HG03108 (cell line): ENCODE results near the gene FAM9C.
A peak's percentile ranks its signal among the peaks of the same experiment; 100 is the strongest.
"Not testable (repeated sequence)": the region's sequence is repeated elsewhere in the genome, so short reads cannot be mapped to it uniquely, and the experiment has no call there.

Experiments
- ATAC-seq: cut with Tn5 transposase; IDR thresholded peaks from one replicate; pipeline ENCODE4 v1.9.1; 2021; ENCODE audit warnings: moderate library complexity; ENCODE audit not compliant: unreplicated experiment

Gene FAM9C

DNA sequence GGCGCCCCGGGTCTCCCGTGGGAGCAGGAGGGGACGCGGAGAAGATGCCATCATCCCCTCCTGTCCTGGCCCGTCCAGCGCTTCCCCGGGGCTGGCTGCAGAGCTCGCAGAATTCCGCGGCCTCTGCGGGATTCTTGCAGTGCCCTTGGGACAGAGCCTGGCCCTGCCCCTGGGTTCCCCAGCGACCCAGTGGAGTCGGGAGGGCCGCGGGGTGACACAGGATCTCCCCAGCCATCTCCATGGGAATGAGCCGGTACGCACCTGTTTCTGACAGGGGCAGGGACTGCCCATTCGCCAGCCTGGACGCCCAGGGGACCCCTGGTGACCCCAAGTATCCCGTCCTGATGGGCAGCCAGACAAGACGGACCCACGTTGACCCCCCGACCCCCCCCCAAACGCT lies 482 bp downstream of the FAM9C start:
- ATAC-seq, result no peak

DNA sequence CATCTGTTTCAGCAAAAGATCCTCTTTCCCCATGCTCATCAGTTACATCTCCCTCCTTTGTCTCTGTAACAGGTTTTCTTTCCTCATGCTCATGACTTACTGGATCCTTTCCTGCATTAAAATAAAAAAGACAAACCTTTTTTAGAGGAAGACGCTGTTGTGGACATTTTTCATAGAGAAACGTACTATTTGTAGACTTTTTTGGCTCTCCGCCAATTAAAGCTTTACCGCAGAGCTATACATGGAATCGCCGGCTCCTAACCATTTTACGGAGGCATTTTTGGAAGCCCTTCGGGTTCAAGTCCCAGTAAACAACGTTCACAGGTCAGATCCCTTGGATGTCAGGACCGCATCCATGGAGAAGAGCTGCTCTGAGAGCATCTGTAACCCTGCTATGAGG lies 1.3 kb downstream of the FAM9C start:
- no peak for ATAC-seq

DNA sequence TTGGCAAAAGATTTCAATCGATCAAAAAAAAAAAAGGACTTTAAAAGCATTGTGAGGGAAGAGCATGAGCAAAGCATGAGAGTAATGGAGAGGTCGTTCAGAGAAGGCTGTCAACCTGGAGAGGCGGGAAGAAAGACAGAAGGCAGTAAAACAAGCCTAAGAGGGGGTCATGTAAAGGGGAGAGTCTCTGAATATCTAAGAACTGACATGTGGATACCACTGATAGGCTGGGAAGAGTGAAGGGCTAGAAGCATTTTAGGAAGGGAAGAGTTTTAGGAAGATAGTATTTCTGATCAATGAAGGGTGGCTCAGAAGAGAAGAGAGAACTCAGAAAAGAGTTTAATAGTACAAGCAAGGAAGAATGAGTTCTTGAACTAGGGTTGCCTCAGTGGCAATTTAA lies 7.5 kb downstream of the FAM9C start:
- ATAC-seq, result no peak

DNA sequence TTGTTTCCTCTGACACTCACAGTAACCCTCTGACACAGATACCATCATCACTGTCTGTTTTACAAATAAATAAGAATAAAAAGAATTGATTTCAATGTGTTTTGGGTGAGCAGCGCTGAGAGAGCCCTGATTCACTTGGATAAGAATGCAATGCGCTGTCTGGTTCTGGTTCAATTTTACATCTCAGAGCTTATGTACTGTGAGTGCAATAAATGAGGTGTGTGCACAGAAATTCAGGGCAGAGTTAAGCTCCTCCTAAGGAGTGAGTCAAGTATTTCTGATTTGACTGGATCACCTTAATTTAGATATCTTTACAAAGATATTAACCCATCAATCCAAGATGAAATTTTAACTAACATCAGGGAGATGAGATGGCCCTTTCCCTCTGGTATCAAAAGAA lies 11.2 kb downstream of the FAM9C start:
- no peak for ATAC-seq

DNA sequence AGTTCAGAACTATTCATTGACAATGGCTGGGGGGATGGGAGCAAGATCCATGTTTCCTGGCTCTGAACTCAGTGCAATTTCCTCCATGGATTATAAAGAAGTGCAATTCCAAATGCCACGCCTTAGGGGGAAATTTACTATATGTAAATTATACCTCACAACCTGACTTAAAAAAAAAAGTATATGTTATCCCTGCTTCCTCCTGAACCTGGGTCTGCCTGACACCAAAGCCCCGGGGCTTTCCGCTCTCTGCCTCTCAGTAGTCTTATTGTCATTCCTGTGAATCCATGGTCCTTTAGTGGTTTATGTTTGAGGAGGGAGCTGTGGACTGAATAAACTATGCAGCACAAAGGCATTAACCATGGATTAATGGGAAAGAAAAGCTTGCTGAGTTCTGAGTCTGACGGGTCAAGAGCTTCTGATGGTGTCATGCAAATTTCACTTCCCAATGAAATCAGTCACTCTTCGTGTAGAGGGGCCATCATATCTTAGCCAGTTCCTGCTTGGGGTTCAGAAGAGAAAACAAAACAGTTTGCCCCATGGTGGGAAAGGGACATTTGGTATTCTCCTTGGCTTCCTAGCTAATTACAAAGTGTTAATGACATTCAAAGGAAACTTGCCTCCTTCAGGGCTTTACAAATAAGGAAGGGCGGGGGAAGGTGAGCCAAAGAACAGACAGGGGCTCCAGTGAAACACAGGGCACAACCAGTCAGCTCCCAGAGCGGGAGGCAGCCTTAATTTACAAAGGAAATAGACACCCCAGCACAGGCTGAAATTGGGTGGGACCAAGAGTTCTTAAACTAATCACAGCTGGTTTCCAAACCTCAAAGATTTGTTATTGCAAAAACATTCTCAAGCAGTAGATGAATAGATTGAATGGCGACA lies 14.3 kb downstream of the FAM9C start:
- no peak for ATAC-seq

DNA sequence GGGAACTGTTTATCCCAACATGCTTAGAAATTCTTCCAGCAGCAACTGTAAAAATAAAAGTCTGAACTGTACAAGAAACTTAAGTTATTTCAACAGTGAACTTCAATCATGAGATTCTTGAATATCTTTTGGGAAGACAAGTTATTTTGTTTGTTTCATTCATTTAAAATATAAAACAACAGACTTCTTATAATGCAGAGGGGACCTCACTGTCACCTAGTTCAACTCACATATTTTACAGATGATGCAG lies 14.9 kb downstream of the FAM9C start:
- no peak for ATAC-seq

DNA sequence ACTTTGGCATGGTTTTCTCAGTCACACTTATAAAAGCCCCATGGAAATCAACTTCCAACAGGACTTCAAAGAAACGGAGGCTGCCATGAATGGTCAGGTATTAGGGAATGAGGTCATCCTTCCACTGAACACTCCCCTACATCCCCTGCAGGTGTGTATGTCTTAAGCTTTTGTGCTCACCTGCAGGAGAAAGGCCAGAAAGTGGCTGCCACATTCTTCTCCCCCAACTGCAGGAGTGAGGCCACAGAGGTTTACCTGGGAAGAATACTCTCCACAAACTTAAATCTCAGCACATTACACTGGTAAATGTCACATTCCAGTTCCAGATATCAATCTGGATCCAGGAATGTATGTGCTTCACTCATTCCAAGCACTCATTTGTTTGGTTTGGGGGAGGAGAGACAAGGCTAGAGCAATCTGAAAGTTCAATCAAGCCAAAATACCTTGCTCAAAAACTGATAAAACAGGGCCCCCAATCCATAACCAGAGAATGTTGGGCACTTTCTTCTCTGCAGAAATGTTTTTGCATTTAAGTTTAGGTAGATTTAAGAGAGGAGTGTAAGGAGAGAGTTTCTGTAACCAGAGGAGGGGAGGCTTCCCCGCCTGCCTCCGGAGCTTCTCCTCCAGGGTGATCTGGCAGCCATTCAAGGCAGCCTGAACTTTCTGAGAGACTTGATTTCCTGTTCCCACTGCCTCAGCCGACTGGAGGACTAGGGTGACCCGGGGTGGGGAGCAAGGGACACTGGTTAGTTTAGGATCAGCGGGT lies 15.4 kb downstream of the FAM9C start:
- ATAC-seq, result no peak

DNA sequence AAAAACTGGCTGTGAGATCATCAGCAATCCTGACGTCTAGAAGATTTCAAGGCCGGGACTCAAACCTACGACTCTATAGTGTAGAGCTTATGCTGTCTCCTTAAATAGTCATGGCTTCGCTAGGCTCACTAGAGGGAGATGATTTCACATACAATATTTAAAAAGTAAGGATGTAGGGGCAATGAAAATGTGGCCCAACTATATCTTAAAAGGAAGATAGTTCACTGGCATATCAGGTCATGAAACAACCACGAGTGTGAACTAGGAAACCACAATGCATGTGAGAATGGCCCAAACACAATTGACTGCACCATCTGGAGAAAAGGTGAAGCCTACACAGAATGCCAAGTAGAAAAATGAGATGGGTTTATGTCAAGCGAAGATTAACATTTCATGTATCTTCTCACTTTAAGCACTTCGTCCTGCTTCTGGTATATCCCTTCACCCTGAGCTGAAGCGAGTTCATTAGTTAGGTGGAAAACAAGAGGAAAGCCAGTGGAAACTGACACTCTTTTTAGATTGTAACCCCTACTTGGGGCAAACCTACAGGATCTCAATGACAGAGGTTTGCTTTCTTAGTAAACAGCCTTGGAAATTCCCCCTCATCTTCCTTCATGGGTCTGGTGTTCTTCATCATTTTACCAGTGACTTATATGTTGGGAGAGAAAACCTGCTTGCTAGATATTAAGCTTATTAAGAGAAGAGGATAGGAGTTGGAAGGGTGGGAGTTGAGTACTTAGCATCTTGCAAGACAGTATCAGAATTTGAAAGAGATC lies 17.4 kb downstream of the FAM9C start:
- ATAC-seq, result no peak

DNA sequence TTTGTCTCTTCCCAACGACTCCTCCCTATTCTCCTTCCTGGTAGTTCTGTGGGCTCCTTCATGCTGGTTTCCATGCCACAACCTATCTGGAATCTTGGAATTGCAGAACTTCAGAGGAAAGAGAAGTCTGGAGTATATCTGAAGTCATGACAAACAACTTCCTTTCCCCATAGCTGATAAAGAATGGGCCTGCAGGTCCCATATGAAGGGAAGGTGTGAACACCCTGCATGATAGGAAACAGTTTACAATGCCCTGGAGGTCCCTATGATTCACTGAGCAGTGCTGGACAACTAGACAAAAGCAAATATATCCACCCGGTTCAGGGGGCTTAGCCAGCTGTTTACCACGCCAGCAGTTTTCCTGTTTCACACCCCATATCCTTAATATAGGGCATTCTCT lies 19.4 kb downstream of the FAM9C start:
- no peak for ATAC-seq

DNA sequence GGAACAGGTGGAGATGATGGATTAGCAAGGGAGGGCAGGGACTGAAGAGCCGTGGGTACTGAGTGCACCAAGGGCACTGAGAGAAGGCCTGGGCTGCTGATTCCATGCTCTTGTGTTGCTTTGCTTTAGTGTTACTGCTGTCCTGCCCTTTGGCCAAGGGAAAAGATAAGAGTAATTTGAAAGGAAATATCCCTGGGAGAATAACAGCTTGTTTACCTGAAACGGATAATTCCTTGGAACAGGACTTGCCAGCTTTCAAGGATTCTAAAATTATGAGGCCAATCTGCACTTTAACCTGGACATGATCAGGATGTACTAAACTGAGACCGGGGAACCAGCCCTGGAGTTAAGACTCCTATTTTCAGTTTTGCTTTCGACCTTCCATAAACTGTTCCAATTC lies 20.4 kb downstream of the FAM9C start:
- no peak for ATAC-seq

DNA sequence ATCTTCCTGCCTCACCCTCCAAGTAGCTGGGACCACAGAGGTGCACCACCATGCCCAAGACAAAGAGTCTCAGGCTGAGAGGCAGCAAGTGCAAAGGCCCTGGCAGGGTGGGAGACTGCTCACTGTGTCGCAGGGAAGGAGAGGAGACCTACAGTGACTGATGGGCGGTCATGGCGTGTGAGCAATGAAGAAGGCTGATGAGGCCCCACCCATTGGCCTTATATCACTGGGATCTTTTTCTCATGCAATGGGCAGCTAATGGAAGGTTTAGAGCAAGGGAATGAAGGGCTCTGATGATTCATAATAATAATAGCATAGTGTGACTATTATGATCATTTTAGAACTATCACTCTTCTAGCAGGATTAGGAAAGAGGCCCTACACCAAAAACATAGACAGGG lies 20.9 kb downstream of the FAM9C start:
- ATAC-seq, result no peak

DNA sequence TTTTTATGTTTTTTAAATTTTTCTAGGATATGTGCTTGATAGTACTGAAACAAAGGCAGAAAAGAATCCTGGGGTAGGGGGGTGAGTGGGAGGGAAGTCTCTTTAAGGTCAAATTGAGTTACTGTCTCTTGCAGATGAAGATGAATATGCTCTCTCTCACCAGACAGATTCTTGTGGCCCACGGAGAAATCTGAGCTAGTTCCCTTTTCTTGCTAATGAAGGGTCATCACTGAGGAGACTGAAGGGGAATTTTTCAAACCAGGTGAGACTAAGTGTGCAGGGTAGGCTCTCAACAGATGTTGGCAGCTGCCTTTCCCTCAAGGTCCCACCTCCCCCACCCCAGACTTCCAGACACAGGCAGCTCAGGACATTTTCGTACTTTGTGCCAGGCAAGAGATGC lies 21.5 kb downstream of the FAM9C start:
- ATAC-seq, result peak; percentile 89

DNA sequence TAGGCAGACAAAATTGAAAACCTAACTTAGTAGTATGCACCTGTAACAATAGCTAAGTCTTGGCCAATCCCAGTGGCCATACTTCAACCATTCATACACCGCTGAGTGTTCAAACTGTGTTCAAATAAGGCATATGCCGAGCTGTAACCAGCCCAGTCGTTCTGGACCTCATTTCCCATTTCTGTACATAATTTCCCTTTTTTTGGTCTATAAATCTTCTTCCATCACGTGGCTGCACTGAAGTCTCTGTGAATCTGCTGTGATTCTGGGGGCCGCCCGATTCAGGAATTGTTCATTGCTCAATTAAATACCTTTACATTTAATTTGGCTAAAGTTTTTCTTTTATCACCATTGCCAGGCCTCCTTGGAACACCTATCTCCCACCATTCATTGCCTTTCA lies 27.7 kb downstream of the FAM9C start:
- ATAC-seq, result not testable (repeated sequence)

DNA sequence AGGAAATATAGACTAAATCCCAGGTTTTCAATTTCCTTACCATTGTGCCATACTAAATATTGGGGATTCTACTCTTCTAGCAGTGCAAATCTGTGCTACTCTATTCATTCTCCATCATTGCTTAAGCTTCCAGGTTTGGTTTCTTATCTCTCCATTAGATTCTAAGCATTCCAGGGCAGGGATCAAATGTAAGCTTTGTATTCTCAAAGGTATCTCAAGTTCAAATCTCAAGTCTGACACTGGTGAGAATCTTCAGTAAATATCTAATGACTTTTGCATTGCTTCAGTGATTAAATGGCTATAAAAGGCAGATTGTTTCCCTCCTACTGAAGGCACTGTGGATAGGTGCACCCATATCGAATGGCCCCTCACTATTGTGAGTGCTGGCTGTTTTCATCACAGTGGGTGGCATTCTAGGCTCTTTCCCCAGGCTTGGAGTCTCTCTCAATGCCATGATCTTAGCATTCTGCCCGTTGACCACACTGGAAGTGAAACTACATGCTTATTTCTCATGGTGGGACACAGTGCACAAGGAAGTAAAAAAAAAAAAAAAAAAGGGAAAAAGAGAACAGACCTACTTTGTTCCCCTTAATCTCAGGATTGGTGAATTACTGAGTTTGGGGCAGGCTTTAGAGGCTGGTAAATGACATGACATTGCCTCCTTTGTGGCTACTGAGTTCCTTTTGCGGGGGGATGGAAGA lies 28.7 kb downstream of the FAM9C start:
- no peak for ATAC-seq

DNA sequence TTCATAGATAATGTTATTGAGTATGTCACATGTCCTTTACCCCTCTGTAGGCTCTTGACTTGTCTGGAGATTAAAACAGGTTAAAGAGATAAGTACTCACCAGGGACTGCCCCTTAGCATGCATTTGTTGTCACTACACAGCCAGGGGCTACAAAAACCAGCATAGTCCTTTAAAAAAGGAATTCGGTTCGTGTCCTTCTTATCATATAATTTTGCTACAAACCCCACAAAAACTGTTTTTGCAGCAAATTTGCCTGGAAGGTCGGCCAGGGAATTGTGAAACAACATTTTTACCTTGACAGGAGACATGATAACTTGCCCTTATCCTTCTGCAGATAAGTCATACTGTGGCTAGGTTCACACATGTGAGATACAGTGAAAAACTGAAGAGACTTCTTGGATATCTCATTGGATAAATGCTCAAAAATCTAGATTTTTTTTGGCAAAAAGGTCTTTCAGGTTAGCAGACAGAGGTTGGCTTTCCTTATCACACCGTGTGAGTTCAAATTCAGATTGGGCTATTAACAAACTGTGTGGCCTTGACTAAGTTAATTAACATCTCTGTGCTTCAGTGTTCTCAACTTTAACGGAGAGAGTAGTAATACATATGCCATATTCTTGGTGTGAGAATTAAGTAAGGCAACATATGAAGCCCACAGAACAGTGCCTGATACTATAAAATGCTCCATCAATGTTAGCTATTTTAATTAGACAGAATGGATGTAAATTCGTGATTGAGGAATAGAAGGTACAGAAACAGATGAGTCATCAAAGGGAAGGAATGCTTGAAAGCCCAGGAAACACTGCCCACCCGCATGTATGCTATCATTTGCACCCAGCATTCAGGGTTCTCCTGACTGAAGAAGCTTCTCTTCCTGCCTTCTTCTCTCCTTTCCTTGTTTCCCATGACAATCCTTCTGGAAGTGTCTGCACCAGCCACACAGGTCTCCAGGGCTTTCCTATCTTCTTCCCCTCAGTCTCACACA lies 30.0 kb downstream of the FAM9C start:
- ATAC-seq, result peak; percentile 30

DNA sequence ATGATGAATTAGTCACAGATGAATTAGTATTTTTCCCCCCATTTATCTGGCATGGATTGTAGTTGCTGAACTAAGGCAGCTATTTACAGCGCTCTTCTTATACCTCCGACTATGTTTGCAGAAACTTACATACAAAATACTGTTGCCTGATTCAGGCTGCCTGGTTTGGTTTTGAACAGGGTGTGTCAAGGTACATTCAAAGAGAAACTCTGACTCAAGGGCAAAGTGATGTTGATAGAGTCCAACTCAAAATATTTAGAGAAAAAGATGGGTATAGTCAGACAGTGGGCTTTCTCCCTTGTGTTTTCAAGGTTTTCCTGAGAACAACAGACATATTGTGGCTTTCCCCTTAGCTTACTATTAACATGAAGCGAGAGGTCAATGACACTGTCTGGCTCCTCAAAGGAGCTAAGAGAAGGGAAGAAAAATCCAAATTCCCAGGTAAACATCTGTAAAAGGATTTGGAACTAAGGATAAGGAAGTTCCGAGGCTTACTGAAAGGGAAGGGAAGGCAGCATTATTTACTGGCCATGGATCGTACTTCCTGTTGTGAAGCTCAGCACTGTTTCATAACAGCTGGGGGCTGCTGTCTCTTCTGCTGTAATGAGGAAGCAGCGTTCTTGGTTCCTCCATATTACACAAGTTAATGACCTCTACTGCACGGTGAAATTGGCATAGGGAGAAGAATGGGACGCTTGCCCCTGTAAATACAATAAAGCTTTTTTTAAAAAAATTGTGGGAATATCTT lies 30.9 kb downstream of the FAM9C start:
- peak; percentile 80 for ATAC-seq

DNA sequence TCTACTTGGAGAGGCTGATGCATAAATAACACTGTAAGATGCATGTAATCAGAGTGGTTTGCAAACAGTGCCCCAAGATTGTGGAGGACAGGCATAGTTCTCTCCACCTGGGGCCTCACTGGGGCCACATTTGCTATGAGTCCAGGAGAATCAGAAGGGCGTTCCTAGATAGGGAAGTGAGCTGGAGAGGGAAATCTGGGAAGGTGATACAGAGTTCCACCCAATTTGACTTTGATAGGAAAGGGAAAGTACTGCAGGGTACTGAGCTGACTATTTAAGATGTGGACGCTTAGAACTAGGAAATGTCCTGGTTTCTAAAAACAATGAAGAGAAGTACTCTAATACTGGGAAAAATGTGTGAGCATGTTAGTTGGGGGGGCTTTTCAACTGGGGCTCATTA lies 33.9 kb downstream of the FAM9C start:
- ATAC-seq, result no peak

DNA sequence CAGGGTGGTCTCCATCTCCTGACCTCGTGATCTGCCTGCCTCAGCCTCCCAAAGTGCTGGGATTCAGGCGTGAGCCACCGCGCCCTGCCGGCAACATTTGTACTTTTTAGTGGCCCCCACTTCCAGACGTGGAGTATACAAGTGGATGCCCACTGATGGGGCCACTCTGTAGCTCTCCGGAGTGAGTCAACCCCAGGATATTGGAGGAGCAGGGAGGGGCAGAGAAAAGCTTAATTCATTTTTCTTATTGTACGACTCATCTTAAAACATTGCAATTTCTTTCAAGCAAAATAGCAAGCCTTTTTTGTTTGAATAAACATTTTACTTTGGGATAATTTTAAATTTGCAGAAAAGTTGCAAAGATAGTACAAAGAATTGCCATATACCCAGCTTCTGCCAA lies 34.6 kb downstream of the FAM9C start:
- ATAC-seq, result no peak

DNA sequence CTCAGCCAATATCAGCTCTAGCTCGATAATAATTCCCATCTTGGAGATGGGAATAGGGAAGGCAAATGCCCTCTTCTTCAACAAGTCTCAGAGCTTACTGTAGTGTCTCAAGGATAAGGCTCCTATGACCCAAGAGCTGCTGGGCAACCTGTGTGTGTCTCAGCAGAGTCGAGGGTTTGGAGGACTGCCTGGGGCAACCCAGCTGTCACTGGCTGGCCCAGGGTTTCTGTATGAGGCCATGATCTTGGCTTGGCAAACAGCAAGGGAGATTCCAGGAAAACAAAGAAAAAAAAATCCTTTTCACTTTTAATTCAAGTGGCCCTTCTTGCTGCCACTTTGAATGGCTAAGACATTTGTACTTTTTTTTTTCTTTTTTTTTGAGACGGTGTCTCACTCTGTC lies 35.1 kb downstream of the FAM9C start:
- no peak for ATAC-seq
